HG02943 (cell line): ENCODE data around the gene ATL1.
"Not testable (repeated sequence)": the region's sequence is repeated elsewhere in the genome, so short reads cannot be mapped to it uniquely, and the experiment has no call there.

Source experiments
- ATAC-seq: cut with Tn5 transposase; IDR thresholded peaks from one replicate; pipeline ENCODE4 v1.9.1; 2021; ENCODE audit warnings: mild to moderate bottlenecking, low read depth, moderate library complexity; ENCODE audit not compliant: unreplicated experiment

Gene ATL1

DNA sequence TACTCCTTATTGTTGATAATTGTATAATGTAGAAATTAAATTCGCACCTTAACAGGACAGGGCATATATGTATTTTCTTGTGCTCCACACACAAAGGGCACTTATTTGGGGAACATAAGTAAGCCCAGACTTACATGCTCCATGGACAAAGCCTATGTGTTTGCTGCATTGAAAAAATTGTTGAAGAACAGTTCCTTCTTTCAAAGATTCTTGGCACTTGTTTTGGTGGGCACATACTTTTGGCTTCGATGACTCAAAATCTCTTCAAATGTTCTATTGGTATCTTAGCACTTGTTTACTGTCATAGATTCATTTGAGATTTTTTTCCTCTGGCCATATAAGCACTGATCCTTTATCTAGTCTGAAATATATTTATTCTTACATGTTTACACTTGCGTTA is 26.1 kb upstream of the ATL1 start:
- ATAC-seq, result no peak

DNA sequence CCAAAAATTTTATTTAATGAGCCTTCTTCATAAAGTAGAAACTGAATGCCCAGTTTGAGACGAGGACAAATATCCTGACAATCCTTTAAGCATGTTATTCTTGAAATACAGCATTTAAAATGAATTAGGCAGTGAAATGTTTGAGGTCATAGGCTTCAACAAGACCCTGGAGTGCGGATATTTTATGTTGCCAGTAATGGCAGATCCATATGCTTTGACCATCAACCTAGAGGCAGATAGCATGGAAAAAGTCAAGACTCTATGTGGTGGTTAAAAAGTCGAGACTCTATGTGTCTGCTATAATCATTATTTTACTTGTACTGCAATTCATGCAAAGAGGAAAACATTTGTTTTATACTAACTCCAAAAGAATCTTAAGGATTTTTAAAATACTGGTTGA is 25.5 kb upstream of the ATL1 start:
- no peak for ATAC-seq

DNA sequence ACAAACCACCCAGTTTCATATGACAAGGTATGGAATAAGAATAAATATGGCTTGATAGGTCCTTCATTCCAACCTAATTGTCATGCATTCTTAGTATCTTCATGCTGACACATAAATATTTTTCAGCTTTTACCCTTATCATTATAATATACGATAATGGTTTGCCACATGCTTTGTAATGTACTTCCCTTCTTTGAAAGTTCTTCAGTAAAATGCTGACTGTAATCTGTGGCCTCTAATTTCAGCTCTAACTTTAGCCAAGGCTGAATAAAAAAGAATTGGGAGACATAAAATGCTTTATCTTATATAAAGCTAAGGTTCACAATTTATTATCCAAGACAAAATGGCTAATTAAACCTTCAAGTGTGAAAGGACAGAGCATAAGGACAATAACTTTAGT is 24.9 kb upstream of the ATL1 start:
- no peak for ATAC-seq

DNA sequence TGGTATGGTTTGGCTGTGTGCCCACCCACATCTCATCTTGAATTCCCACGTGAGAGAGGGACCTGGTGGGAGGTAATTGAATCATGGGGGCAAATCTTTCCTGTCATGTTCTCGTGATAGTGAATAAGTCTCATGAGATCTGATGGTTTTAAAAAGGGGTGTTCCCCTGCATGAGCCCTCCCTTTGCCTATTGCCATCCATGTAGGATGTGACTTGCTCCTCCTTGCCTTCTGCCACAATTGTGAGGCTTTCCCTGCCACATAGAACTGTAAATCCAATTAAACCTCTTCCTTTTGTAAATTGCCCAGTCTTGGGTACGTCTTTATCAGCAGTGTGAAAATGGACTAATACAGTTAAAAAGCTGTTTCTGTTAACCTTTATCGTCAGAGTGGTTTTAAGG is 21.9 kb upstream of the ATL1 start:
- not testable (repeated sequence) for ATAC-seq

DNA sequence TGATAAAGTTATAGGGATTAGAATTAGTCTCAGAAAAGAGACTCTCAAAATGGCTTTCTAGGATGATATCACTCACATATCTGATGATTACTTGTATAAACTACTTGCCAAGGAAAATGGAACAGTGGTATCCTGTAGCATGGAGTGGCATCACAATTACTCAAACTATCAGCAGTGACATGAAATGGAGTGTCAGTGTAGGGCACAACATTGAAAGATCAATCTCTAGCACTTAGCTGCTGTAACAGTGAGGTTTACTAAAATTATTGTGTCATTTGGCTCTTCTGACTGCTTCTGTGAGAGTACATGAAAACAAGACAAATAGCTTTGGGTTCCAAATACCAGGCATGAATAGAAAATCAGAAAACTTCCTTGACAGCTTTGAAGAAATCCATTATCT is 20.9 kb upstream of the ATL1 start:
- no peak for ATAC-seq

DNA sequence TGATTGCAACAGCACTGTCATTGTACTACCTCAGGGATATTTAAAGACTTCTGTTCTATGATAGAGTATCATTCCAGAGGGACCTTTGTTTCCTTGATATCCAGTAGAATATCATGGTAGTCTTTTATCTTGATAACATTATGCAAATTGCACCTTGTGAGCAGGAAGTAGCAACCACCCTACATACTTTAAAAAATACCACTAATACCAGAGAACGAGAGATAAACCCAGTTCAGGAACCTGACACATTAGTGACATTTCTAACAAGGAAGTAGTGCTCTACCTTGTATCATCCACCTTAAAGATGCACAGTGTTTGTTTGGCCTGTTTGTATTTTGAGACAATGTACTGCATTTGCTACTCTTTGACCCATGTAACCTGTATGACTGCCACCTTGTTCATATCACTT is 18.8 kb upstream of the ATL1 start:
- ATAC-seq, result no peak

DNA sequence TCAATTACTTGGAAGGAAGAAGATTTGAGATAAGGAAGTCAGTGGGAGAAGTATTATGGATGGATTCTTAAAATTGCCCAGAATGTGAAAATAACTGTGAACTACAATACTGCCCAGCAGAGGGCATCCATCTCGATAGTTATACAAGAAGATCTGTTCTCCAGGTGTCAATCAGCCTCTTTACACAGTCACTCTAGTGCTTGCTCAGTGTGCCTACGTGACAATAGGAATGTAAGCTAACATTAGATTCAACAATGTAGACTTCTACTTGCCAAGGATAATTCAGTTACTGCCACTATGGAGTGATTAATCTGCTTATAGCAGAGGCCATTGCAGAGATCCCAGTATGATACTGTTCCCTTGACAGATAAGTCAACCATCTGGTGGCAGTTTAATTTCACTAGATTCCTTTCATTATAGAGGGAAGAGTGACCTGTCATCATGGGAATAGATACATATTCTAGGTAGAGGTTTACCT is 17.0 kb upstream of the ATL1 start:
- ATAC-seq, result no peak

DNA sequence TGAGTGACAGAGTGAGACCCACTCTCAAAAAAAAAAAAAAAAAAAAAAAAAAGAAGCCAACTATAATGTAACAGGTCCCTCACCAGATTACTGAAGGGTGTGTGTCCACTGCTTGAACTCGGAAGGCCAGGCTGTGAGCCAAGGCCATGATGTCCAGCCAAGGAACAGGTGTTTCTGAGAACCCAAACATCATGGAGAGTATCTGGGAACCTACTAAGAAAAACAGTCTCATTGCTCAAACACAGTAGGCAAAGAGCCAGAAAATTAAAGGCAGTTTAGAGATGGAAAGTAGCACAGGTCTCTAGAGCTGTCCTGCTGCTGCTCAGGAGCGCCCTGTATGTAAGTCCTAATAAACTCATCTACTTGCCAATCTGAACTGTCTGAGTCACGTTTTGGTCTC is 15.0 kb upstream of the ATL1 start:
- no peak for ATAC-seq

DNA sequence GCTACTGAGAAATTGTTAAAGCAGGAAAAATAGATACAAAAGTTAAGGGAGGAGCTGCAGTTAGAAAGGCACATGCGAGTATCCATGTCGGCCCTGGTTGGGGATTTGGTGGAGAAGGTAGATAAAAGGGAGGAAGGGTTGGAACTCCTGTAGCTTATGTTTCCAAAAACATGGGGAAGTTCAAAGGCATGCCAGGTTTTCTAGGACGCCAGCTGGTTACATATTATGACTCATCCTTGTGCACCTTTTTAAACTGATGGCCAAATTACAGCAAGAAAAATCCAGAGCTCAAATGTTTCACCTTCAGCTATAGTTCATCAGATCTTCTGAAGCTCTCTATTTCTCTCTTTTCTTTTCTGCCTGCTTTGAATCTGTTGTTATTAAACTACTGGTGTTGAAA is 14.3 kb upstream of the ATL1 start:
- no peak for ATAC-seq

DNA sequence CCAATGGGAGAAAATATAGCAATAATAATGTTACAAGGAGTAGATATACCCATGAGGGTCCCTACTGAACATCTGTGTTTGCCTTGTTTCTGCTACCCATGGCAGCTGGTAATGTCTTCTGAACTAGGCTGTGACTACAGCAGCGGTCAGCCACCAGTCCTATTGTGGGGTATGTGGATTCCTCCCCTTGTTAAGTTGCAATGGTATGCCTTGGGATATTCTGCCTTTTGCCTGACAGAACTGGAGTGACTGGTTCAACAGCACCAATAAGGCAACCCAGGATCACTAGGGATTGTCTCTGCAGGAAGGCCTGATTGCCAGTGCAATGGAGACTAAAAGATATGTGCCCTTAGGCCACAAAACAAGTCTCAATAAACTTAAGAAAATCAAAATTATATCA is 9.7 kb upstream of the ATL1 start:
- no peak for ATAC-seq

DNA sequence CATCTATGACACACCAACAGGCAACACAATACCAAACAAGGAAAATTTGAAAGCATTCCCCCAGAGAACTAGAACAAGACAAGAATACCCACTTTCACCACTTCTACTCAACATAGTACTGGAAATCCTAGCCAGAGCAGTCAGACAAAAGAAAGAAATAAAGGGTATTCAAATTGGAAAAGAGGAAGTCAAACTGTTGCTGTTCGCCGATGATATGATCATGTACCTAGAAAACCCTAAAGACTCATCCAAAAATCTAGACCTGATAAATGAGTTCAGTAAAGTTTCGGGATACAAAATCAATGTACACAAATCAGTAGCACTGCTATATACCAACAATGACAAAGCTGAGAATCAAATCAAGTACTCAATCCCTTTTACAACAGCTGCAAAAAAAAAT is 8.1 kb upstream of the ATL1 start:
- no peak for ATAC-seq

DNA sequence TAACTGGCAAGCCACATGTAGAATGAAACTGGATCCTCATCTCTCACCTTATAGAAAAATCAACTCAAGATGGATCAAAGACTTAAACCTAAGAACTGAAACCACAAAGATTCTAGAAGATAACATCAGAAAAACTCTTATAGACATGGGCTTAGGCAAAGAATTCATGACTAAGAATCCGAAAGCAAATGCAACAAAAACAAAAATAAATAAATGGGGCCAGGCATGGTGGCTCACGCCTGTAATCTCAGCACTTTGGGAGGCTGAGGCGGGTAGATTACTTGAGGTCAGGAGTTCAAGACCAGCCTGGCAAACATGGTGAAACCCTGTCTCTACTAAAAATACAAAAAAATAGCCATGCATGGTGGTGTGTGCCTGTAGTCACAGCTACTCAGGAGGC is 7.1 kb upstream of the ATL1 start:
- not testable (repeated sequence) for ATAC-seq

DNA sequence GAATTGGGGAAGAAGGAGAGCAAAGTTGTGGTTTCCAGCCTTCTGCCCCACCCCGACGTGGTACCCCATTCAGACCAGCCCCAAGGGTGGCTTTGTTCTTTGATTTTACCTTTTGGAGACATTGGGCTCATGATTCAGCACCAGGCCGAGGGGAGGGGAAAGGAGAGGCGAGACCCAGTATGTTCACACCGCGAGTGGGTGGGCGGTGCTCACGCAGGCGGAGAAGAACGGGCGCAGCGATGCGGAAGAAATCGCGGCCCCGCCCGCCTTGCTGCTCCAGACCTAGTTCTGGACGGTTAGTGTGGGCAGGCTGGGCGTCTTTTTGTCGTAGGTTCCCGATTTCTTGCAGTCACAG is 963 bp downstream of the ATL1 start:
- no peak for ATAC-seq

DNA sequence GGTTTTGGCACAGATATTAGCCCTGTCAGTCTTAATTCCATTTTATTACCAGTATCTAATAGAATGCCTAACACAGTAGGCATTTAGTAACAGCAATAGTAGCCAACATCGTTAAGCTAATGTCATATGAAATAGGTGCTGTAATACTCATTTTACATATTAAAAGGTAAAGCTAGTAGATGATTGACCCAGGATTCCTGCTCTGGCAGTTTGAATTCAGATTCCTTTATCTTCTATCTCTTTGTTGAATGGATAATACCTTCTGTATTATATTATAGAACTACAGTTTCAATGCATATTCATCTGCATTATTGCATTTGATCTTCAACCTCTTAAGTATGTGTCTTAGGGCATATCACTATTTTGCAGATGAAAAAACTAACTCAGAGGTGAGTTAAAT is 2.9 kb downstream of the ATL1 start:
- ATAC-seq, result no peak

DNA sequence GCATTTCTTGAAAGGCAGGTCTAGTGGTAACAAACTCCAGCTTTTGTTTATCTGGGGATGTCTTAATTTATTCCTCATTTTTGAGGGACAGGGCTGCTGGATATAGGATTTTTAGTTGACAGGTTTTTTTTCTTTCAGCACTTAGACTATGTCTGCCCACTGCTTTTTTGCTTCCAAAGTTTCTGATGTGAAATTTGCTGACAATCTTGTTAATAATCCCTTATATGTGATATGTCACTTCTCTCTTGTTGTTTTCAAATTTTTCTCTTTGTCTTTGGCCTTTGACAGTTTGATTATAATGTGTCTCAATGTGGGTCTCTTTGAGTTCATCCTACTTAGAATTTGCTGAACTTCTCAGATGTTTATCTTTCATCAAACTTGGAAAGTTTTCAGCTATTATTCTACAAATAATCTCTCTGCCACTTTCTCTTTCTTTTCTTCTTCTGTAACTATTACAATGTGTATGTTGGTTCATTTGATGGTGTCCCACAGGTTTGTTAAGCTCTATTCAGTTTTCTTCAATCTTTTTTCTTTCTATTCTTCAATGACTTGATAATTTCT is 9.8 kb downstream of the ATL1 start:
- ATAC-seq, result no peak

DNA sequence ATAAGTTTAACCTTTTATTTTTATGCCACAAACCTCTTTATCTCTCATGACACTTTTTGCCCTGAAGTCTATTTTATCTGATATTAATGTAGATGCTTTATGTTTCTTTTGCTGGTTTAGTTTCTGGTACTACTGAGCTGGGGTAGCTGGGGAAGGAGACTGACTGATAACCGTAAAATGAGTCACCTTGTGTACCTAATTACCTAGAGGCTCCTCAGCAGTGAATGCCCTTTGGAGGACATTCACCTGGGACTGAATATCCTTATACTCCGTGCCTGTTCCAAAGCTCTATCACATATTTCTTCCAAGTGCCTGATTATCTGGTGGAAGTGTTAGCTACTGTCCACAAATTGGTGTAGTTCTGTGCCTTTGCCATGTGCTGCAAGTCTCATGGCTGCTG is 13.9 kb downstream of the ATL1 start:
- no peak for ATAC-seq

DNA sequence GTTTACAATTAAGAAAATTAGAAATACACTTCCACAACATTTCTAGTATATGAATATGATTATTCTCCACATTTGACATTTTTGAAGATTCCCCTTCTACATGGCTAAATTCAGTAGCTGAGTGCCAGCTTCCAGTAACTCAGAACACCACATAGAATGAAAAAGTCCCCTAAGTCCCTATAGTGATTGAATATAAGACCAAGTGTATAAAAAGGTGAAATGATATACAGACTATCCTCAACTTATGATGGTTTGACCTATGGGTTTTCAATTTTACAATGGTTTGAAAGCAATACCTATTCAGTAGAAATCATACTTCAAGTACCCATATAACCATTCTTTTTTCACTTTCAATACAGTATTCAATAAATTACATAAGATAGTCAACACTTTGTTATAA is 15.8 kb downstream of the ATL1 start:
- ATAC-seq, result no peak

DNA sequence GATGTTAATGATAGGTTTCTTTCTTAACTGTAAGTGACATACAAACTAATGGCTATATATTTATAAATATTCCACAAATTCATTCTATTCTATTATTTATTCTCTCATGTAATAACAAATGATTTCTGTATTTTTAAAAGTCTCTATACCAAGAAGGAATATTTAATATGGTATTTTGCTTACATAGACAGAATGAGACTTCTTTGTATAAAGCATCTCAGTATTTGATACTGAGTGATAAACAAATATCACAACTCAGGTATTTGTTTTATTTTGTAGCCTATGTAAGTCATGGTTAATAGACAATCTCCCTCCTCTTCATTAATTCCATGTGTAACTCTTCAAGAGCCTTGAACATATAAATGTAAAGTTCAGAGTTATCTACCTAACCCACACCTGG is 18.0 kb downstream of the ATL1 start:
- ATAC-seq, result no peak

DNA sequence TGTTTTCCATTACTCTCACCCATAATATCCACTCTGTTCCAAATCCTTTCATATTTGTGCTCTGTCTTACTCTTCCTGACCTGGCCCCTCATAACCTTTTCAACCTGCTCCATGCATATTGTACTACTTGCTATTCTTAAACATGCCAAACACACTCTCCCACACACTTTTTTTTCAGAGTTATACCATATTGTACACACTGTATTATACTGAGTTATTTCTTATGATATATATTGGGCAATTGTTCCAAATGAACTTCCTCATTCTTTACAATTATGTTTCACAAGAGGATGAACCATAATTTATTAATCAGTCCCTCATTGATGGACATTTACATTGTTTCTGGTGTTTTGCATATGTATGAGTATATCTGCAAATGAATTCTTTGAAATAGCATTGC is 18.5 kb downstream of the ATL1 start:
- ATAC-seq, result no peak

DNA sequence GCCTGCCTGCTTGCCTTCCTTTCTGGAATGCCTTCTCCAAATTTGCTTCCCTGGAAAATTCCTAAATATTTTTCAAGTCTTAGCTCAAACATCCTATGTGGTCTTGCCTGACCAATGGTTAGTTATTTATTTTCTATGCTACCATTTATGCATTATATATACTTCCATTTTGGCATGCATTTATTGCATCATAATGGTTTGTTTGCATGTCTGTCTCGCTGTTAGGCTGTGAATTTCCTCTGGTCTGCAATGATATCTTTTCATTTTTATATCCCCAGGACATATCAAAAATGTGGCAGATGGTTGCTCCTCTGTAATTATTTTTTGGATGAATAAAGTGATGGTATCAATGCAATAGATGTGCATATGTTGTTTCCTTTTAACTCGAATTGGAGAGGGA is 30.5 kb downstream of the ATL1 start:
- ATAC-seq, result no peak

DNA sequence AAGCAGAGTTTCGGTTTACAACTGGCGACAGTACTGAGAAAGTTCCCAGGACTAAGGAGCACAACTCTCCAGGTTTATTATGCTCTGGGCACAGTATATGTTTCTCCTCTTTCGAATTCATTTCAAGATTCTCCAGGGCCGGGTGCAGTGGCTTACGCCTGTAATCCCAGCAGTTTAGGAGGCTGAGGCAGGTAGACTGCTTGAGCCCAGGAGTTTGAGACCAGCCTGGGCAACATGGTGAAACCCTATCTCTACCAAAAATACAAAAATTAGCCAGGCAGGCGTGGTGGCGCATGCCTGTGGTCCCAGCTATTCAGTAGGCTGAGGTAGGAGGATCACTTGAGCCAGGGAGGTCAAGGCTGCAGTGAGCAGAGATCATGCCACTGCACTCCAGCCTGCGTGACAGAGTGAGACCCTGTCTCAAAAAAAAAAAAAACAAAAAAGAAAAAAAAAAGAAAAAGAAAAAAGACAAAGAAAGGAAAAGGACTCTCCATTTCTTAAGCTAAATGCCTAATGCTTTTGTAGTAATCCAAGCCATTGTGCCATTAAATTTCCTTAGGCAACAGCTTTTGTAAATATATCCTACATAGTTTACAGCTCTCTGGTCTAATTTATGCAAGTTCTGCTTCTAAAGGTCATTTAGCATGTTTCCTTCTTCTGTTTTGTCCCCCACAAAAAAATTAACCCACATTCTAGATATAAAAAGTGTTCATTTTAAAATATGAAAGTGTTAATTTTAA is 34.8 kb downstream of the ATL1 start:
- no peak for ATAC-seq

DNA sequence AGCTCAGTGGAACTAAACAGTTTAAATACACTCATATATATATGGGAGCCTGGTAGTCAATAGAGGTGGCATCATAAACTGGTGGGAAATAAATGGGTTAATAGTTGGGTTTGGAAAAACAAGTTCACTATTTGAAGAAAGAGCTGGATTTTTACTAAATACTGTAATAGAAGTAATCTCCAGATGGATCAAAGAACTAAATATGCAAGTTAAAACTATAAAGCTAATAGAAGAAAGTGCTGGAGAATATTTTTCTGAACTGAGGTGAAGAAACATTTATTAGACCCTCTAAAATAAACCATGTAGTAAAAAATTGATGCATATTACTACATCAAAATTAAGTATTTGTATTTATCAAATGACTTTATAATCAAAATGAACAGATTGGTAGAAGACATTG is 38.8 kb downstream of the ATL1 start:
- ATAC-seq, result no peak
